ENCODE data around the gene CEP70.

CEP70 gene, protein sequence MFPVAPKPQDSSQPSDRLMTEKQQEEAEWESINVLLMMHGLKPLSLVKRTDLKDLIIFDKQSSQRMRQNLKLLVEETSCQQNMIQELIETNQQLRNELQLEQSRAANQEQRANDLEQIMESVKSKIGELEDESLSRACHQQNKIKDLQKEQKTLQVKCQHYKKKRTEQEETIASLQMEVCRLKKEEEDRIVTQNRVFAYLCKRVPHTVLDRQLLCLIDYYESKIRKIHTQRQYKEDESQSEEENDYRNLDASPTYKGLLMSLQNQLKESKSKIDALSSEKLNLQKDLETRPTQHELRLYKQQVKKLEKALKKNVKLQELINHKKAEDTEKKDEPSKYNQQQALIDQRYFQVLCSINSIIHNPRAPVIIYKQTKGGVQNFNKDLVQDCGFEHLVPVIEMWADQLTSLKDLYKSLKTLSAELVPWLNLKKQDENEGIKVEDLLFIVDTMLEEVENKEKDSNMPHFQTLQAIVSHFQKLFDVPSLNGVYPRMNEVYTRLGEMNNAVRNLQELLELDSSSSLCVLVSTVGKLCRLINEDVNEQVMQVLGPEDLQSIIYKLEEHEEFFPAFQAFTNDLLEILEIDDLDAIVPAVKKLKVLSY

DNA sequence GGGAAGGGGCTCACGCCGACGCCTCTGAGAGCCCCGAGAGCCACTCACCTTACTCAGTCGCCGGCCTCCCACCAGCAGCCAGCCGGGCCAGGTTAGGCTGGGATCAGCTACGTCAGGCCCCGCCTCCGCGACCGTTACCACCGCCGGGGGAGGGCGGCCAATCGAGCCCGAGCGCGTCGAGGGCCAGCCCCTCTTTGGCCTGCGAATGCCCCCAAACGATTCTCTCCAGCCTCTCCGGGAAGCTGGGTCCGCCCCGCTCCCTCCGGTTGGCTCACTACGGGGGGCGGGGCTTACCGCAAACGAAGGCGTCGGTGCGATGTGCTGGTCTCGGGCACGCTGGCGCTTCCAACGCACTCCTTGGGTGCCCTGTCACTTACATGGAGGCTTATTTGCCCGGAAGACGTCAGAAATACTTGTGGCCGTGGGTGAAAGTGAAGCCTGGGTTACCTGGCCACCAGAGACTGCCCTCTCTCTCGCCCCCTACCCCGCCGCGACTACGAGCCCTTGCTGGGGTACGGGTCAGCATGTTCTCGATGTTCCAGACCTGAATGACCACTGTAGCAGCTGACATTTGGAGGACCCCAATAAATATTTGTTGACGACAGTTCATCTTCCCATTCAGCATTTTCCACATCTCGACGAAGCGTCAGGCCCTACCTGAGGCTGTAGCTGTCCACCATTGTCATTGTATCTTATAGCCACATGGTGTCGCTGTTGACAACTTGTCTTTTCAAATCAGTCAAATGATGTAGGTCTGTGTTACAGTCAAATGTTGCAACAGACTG, at the start of gene CEP70:
CEP70 (minus strand) TSS at position 111 of the 785 bp plus-strand sequence. CDS start 21,333 bp downstream, outside the sequence.
- H3K4me1 ChIP-seq (ENCODE audit: insufficient read depth, low read length): no peaks in the 10 kb centered on the region
- peak within 1 kb of the TSS; percentile 83 for H3K4me3 ChIP-seq (ENCODE audit: low read depth in 1 of 2, low read length in 2 of 2)
- H3K27ac ChIP-seq (ENCODE audit: low read depth, low read length): peak within 1 kb of the TSS; percentile 85

GRCh38 chr3:138642927-138643253, 48.8 kb upstream of the CEP70 start:
- H3K27me3 ChIP-seq (ENCODE audit: control insufficient read depth in 1 of 2, insufficient read depth in 2 of 2, low read length in 2 of 2): no peaks in the 10 kb centered on the region
- H3K4me3 ChIP-seq (ENCODE audit: low read depth in 1 of 2, low read length in 2 of 2): no peak overlapping the region
- no peaks in the 10 kb centered on the region for H3K36me3 ChIP-seq (ENCODE audit: insufficient read depth, low read length)
- H3K27ac ChIP-seq (ENCODE audit: low read depth, low read length): no peak overlapping the region
- no peaks in the 10 kb centered on the region for H3K9me3 ChIP-seq (ENCODE audit: low read length)
- H3K4me1 ChIP-seq (ENCODE audit: insufficient read depth, low read length): no peaks in the 10 kb centered on the region
- no peak overlapping the region for H3K9ac ChIP-seq (ENCODE audit: low read length)

More for the DNA sequence above, at the start of gene CEP70:
- Histone ChIP-seq H3K27me3 (ENCODE audit: control insufficient read depth in 1 of 2, insufficient read depth in 2 of 2, low read length in 2 of 2) (no peaks in the 10 kb centered on the region), H3K9ac (ENCODE audit: low read length) (peak within 1 kb of the TSS; percentile 95), H3K9me3 (ENCODE audit: low read length) (no peaks in the 10 kb centered on the region), H3K36me3 (ENCODE audit: insufficient read depth, low read length) (no peaks in the 10 kb centered on the region)

- Histone ChIP-seq H3K36me3 (ENCODE audit: insufficient read depth, low read length) (no peaks in the 10 kb centered on the region), H3K9me3 (ENCODE audit: low read length) (no peaks in the 10 kb centered on the region), H3K4me3 (ENCODE audit: low read depth in 1 of 2, low read length in 2 of 2) (no peak overlapping the region), H3K4me1 (ENCODE audit: insufficient read depth, low read length) (no peaks in the 10 kb centered on the region), H3K27me3 (ENCODE audit: control insufficient read depth in 1 of 2, insufficient read depth in 2 of 2, low read length in 2 of 2) (no peaks in the 10 kb centered on the region), H3K27ac (ENCODE audit: low read depth, low read length) (no peak overlapping the region), H3K9ac (ENCODE audit: low read length) (no peak overlapping the region)
These were observed 48.3 kb upstream of the CEP70 start for GRCh38 chr3:138642226-138642926.

DNA sequence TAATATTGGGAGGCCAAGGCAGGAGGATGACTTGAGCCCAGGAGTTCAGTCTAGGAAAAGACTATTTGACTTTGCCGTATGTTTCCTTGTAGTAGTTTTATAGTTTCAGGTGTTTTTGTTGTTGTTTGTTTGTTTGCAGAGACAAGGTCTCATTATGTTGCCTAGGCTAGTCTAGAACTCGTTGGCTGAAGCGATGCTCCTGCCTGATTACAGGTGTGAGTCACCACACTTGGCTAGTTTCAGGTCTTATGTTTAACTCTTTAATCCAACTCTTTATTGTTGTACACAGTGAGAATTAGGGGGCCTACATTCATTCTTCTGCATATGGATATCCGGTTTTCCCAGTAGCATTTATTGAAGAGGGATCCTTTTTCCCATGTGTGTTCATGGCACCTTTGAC, 46.5 kb upstream of the CEP70 start:
- no peak overlapping the region for H3K4me3 ChIP-seq (ENCODE audit: low read depth in 1 of 2, low read length in 2 of 2)
- no peak overlapping the region for H3K9ac ChIP-seq (ENCODE audit: low read length)
- H3K9me3 ChIP-seq (ENCODE audit: low read length): no peaks in the 10 kb centered on the region
- no peaks in the 10 kb centered on the region for H3K36me3 ChIP-seq (ENCODE audit: insufficient read depth, low read length)
- no peak overlapping the region for H3K27ac ChIP-seq (ENCODE audit: low read depth, low read length)
- H3K27me3 ChIP-seq (ENCODE audit: control insufficient read depth in 1 of 2, insufficient read depth in 2 of 2, low read length in 2 of 2): no peaks in the 10 kb centered on the region
- H3K4me1 ChIP-seq (ENCODE audit: insufficient read depth, low read length): no peaks in the 10 kb centered on the region

GRCh38 chr3:138638641-138639040, 44.6 kb upstream of the CEP70 start:
- no peak overlapping the region for H3K27ac ChIP-seq (ENCODE audit: low read depth, low read length)
- no peaks in the 10 kb centered on the region for H3K9me3 ChIP-seq (ENCODE audit: low read length)
- H3K27me3 ChIP-seq (ENCODE audit: control insufficient read depth in 1 of 2, insufficient read depth in 2 of 2, low read length in 2 of 2): no peaks in the 10 kb centered on the region
- no peak overlapping the region for H3K9ac ChIP-seq (ENCODE audit: low read length)
- no peak overlapping the region for H3K4me3 ChIP-seq (ENCODE audit: low read depth in 1 of 2, low read length in 2 of 2)
- H3K36me3 ChIP-seq (ENCODE audit: insufficient read depth, low read length): no peaks in the 10 kb centered on the region
- no peaks in the 10 kb centered on the region for H3K4me1 ChIP-seq (ENCODE audit: insufficient read depth, low read length)

- Histone ChIP-seq H3K4me3 (ENCODE audit: low read depth in 1 of 2, low read length in 2 of 2) (no peak overlapping the region), H3K36me3 (ENCODE audit: insufficient read depth, low read length) (peaks cover 18% of the 10 kb centered on the region), H3K27ac (ENCODE audit: low read depth, low read length) (no peak overlapping the region), H3K4me1 (ENCODE audit: insufficient read depth, low read length) (no peaks in the 10 kb centered on the region), H3K9me3 (ENCODE audit: low read length) (no peaks in the 10 kb centered on the region), H3K9ac (ENCODE audit: low read length) (no peak overlapping the region), H3K27me3 (ENCODE audit: control insufficient read depth in 1 of 2, insufficient read depth in 2 of 2, low read length in 2 of 2) (no peaks in the 10 kb centered on the region)
These were observed 35.5 kb upstream of the CEP70 start for GRCh38 chr3:138629526-138629925.

DNA sequence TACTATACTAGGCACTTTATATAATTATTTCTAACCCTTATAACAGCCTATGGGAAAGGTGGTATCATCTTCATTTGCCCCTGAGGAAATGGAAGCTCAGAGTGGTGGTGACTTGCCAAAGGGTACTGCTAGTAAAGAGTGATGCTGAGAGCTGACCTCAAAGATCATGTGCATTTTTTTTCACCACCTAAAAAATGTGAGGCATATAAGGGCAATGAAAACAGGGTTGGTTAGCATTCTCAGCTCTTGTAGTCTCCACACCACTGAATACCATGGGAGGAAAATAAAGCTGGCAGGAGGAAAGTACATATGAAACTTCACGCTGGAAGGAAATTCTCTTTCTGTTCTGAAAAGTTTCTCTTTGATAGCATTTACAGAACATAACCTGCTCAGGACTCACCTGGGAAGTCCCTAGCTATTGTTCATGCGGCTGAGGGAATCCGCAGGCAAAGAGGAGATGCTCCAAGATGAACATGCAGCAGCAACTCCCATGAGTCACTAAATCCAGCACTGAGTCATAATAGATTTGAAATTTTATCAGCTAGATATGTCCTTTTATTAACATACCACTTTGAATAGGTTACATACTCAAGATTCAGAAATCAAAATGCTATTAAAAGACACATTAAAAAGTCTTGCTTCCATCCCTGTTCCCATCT, 31.8 kb upstream of the CEP70 start:
- Histone ChIP-seq H3K36me3 (ENCODE audit: insufficient read depth, low read length) (peaks cover 17% of the 10 kb centered on the region), H3K4me1 (ENCODE audit: insufficient read depth, low read length) (no peaks in the 10 kb centered on the region), H3K9me3 (ENCODE audit: low read length) (no peaks in the 10 kb centered on the region), H3K27ac (ENCODE audit: low read depth, low read length) (no peak overlapping the region), H3K9ac (ENCODE audit: low read length) (no peak overlapping the region), H3K4me3 (ENCODE audit: low read depth in 1 of 2, low read length in 2 of 2) (no peak overlapping the region), H3K27me3 (ENCODE audit: control insufficient read depth in 1 of 2, insufficient read depth in 2 of 2, low read length in 2 of 2) (no peaks in the 10 kb centered on the region)

DNA sequence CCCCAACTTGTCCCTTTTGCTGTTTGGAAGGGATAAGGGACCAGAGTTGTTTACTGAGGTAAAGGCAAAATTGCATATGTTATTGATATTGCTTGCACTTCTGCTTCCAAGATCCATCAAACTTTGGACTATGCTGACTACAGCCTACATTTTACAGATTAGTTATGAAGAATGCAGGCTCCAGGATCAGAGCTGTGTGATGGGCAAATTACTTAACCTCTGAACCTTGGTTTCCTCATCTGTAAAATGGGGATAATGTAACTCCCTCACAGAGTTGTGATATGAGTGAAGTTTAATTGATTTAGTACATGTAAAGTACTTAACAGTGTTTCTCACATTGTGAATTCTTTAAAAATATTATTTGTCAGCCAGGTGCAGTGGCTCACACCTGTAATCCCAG, 30.5 kb upstream of the CEP70 start:
- Histone ChIP-seq H3K27ac (ENCODE audit: low read depth, low read length) (no peak overlapping the region), H3K27me3 (ENCODE audit: control insufficient read depth in 1 of 2, insufficient read depth in 2 of 2, low read length in 2 of 2) (no peaks in the 10 kb centered on the region), H3K4me1 (ENCODE audit: insufficient read depth, low read length) (no peaks in the 10 kb centered on the region), H3K36me3 (ENCODE audit: insufficient read depth, low read length) (peaks cover 12% of the 10 kb centered on the region), H3K9me3 (ENCODE audit: low read length) (no peaks in the 10 kb centered on the region), H3K4me3 (ENCODE audit: low read depth in 1 of 2, low read length in 2 of 2) (no peak overlapping the region), H3K9ac (ENCODE audit: low read length) (no peak overlapping the region)

- H3K4me3 ChIP-seq (ENCODE audit: low read depth in 1 of 2, low read length in 2 of 2): no peak overlapping the region
- no peak overlapping the region for H3K9ac ChIP-seq (ENCODE audit: low read length)
- H3K27ac ChIP-seq (ENCODE audit: low read depth, low read length): no peak overlapping the region
- peaks cover 5% of the 10 kb centered on the region for H3K4me1 ChIP-seq (ENCODE audit: insufficient read depth, low read length)
- H3K27me3 ChIP-seq (ENCODE audit: control insufficient read depth in 1 of 2, insufficient read depth in 2 of 2, low read length in 2 of 2): no peaks in the 10 kb centered on the region
- peaks cover 5% of the 10 kb centered on the region for H3K36me3 ChIP-seq (ENCODE audit: insufficient read depth, low read length)
- no peaks in the 10 kb centered on the region for H3K9me3 ChIP-seq (ENCODE audit: low read length)
These were observed 26.4 kb upstream of the CEP70 start for GRCh38 chr3:138620431-138620830.

- Histone ChIP-seq H3K27me3 (ENCODE audit: control insufficient read depth in 1 of 2, insufficient read depth in 2 of 2, low read length in 2 of 2) (no peaks in the 10 kb centered on the region), H3K27ac (ENCODE audit: low read depth, low read length) (no peak overlapping the region), H3K4me3 (ENCODE audit: low read depth in 1 of 2, low read length in 2 of 2) (no peak overlapping the region), H3K9ac (ENCODE audit: low read length) (no peak overlapping the region), H3K36me3 (ENCODE audit: insufficient read depth, low read length) (no peaks in the 10 kb centered on the region), H3K4me1 (ENCODE audit: insufficient read depth, low read length) (peaks cover 5% of the 10 kb centered on the region), H3K9me3 (ENCODE audit: low read length) (no peaks in the 10 kb centered on the region)
These were observed 21.4 kb upstream of the CEP70 start for GRCh38 chr3:138615462-138615861.

DNA sequence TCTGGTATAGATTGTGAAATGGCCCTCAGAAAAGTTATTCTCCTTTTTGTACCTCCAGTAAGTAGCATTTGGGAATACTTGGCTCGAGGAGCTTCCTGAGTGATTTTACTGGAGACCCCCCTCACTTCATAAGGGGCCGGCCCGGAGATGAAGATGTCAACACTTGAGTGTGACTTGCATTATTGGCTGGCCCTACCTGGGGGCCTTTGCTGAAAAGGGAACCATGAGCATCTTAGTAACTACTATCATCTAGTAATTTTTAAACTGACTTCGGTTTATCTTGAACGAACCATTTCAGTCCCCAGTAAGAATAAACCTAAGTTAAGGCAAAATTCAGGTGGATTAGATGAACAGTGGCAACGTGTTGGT, 15.8 kb upstream of the CEP70 start:
- Histone ChIP-seq H3K9ac (ENCODE audit: low read length) (peak overlapping the region; percentile 85), H3K9me3 (ENCODE audit: low read length) (peaks cover 3% of the 10 kb centered on the region), H3K27ac (ENCODE audit: low read depth, low read length) (peak overlapping the region; percentile 95), H3K4me1 (ENCODE audit: insufficient read depth, low read length) (peaks cover 15% of the 10 kb centered on the region), H3K4me3 (ENCODE audit: low read depth in 1 of 2, low read length in 2 of 2) (peak overlapping the region; percentile 58 to 84), H3K36me3 (ENCODE audit: insufficient read depth, low read length) (no peaks in the 10 kb centered on the region), H3K27me3 (ENCODE audit: control insufficient read depth in 1 of 2, insufficient read depth in 2 of 2, low read length in 2 of 2) (no peaks in the 10 kb centered on the region)
